Measurements from ENCODE around the gene HIC2.

DNA sequence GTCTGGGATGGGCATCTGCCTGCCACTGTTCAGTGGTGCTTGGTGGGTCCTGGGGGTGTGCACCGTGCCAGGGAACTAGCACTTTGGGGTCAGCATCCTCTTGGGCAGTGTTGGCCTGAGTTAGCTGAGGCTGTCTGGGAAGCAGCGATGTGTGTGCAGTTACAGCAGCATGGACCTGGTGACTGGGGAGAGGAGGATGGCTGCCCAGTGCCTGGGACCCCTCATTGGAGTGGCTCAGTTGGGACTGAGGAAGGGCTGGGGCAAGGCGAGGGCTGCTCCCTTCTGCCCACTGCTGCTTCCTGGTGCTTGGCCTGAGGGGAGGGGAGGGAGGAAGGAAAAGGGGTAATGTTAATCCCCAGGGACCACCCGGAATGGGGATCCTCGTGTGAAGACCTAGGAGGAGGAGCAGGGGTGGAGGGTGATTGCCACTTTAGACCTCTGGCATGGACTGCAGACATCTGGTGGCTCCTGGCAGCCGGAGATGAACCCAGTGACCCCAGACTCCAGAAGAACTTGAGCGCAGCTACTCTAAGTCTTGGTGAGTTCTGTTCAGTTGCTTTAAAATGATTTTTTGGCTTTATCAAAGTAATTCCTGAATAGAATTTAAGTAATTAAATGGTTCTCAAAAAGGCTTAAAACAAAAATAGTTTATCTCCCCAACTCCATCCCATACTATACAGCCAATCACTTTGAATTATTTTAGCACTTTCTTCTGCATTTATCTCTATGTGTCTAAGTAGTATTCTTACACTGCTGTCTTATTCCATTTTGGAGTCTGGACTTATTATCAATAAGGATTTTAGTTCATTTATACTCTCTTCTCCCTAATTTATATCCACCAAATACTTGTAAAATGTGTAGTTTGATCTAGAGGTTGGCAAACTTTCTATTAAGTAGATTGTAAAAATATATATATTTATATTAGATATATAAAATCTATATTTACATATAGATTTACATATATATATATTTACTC, 34.7 kb downstream of the HIC2 start:
- TF ChIP-seq, protein P1, sequence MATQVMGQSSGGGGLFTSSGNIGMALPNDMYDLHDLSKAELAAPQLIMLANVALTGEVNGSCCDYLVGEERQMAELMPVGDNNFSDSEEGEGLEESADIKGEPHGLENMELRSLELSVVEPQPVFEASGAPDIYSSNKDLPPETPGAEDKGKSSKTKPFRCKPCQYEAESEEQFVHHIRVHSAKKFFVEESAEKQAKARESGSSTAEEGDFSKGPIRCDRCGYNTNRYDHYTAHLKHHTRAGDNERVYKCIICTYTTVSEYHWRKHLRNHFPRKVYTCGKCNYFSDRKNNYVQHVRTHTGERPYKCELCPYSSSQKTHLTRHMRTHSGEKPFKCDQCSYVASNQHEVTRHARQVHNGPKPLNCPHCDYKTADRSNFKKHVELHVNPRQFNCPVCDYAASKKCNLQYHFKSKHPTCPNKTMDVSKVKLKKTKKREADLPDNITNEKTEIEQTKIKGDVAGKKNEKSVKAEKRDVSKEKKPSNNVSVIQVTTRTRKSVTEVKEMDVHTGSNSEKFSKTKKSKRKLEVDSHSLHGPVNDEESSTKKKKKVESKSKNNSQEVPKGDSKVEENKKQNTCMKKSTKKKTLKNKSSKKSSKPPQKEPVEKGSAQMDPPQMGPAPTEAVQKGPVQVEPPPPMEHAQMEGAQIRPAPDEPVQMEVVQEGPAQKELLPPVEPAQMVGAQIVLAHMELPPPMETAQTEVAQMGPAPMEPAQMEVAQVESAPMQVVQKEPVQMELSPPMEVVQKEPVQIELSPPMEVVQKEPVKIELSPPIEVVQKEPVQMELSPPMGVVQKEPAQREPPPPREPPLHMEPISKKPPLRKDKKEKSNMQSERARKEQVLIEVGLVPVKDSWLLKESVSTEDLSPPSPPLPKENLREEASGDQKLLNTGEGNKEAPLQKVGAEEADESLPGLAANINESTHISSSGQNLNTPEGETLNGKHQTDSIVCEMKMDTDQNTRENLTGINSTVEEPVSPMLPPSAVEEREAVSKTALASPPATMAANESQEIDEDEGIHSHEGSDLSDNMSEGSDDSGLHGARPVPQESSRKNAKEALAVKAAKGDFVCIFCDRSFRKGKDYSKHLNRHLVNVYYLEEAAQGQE (IDR thresholded peaks at IDR 0.05; ENCODE audit: insufficient replicate concordance, low read depth) = no peak
- TF ChIP-seq CTCF (IDR thresholded peaks at IDR 0.05; ENCODE audit: insufficient read depth, low read length) = no peak
- TF ChIP-seq POLR2AphosphoS5 (IDR thresholded peaks at IDR 0.05; ENCODE audit: low read depth) = no peak
